PC-3 (cell line): ENCODE data around the gene IL34. TPM values are rescaled to one million over a fixed set of nuclear protein-coding genes. Genes with fewer than 3 reads are reported as not detected.

Experiments used
- ATAC-seq: fragments of 200-7000 bp; cut with Tn5 transposase; 2 replicates; pipeline ENCODE4 v1.9.1; 2020; ENCODE audit warnings: mild to moderate bottlenecking, moderate library complexity
- BruUV-seq: library from RNA; stranded (reverse); fragments of 400-500 nt; replicated peaks from 2 replicates; lab custom pipeline; 2021; lab: Mats Ljungman, UMichigan
- CTCF ChIA-PET: fragments of 300-600 bp; sonication (Branson Sonifier 250); formaldehyde crosslinking; loops from one replicate; lab custom pipeline; 2022; ENCODE audit warnings: antibody characterized with exemption; lab: Charles Lee
- POLR2A ChIA-PET: fragments of 300-600 bp; sonication (Branson Sonifier 250); formaldehyde crosslinking; loops from one replicate; lab custom pipeline; 2022; ENCODE audit warnings: antibody characterized with exemption; ENCODE audit not compliant: unreplicated experiment; lab: Charles Lee
- DNase-seq: peaks from one replicate; pipeline ENCODE4 v3.0.0-alpha.2; 2015
- H2AFZ ChIP-seq: fragments of 300-600 bp; sonication (generic); 2 replicates; pipeline ENCODE4 v1.6.0; 2016; ENCODE audit warnings: antibody characterized with exemption, low read length
- H3F3A ChIP-seq: fragments of 300-600 bp; sonication (generic); one replicate; pipeline ENCODE4 v1.6.0; 2017; ENCODE audit warnings: antibody characterized with exemption, low read length, control low read depth, mild to moderate bottlenecking; ENCODE audit not compliant: unreplicated experiment
- H3K27ac ChIP-seq: fragments of 300-600 bp; sonication (generic); 2 replicates; pipeline ENCODE4 v1.5.1; 2016; ENCODE audit warnings: mild to moderate bottlenecking, low read length
- H3K27me3 ChIP-seq: fragments of 300-600 bp; sonication (generic); 2 replicates; pipeline ENCODE4 v1.6.1; 2016; ENCODE audit warnings: low read length, mixed read lengths
- H3K36me3 ChIP-seq: fragments of 300-600 bp; sonication (generic); 2 replicates; pipeline ENCODE4 v1.6.1; 2016; ENCODE audit warnings: low read depth, mixed run types, low read length, mixed read lengths
- H3K4me1 ChIP-seq: fragments of 300-600 bp; sonication (generic); 2 replicates; pipeline ENCODE4 v1.5.1; 2016; ENCODE audit warnings: low read length; ENCODE audit not compliant: insufficient read depth
- H3K4me2 ChIP-seq: fragments of 300-600 bp; sonication (generic); 2 replicates; pipeline ENCODE4 v1.6.0; 2016; ENCODE audit warnings: low read length
- H3K4me3 ChIP-seq: fragments of 300-600 bp; sonication (generic); 2 replicates; pipeline ENCODE4 v1.5.1; 2016; ENCODE audit warnings: mild to moderate bottlenecking, low read length, mixed read lengths
- H3K79me2 ChIP-seq: fragments of 300-600 bp; sonication (generic); 2 replicates; pipeline ENCODE4 v1.6.1; 2017; ENCODE audit warnings: low read length, mixed read lengths
- H3K9ac ChIP-seq: fragments of 300-600 bp; sonication (generic); 2 replicates; pipeline ENCODE4 v1.6.0; 2016; ENCODE audit warnings: mild to moderate bottlenecking, low read length
- H3K9me2 ChIP-seq: fragments of 300-600 bp; sonication (generic); replicated peaks from 2 replicates; pipeline ENCODE4 v1.6.1; 2016; ENCODE audit warnings: mixed run types, low read length, mixed read lengths
- H3K9me3 ChIP-seq: fragments of 300-600 bp; sonication (generic); 2 replicates; pipeline ENCODE4 v1.6.1; 2016; ENCODE audit warnings: low read length, mixed read lengths
- H4K20me1 ChIP-seq: fragments of 300-600 bp; sonication (generic); 2 replicates; pipeline ENCODE4 v1.6.1; 2016; ENCODE audit warnings: low read length, mixed read lengths
- EZH2 ChIP-seq: fragments of 300-600 bp; sonication (generic); IDR thresholded peaks from one replicate; pipeline ENCODE4 v1.6.1; 2017; ENCODE audit warnings: antibody characterized with exemption, mild to moderate bottlenecking, low read length; ENCODE audit not compliant: unreplicated experiment
- EZH2phosphoT487 ChIP-seq: fragments of 300-600 bp; sonication (generic); IDR thresholded peaks from 2 replicates; pipeline ENCODE4 v1.6.1; 2018; ENCODE audit warnings: mild to moderate bottlenecking, antibody characterized with exemption, low read length, borderline replicate concordance
- intact Hi-C: fragments of 100-400 bp; cut with micrococcal nuclease; formaldehyde crosslinking; loops from 2 replicates; pipeline ENCODE4 v1.9.0; 2023
- total RNA-seq: library from RNA; depleted of rRNA; stranded (reverse); fragments of >200 nt; gene quantifications from 2 replicates; pipeline ENCODE4 v1.2.3, GENCODE V29; 2014
- TF ChIP-seq, protein P1 (sequence below): fragments of 300-600 bp; sonication (generic); conservative IDR thresholded peaks from 2 replicates; pipeline ENCODE4 v1.5.1; 2017; ENCODE audit warnings: antibody characterized with exemption, low read depth, mild to moderate bottlenecking, low read length

Gene IL34
- total RNA-seq, 1 experiment from 2014 or later, result not detected

GRCh38 chr16:70701998-70702397, 55.6 kb downstream of the IL34 start:
- no TSS peak for BruUV-seq
- Histone ChIP-seq H3K4me3 (no peak overlapping the region), H3K9ac (no peak overlapping the region), H3K9me3 (no peaks in the 10 kb centered on the region), H3K27me3 (no peaks in the 10 kb centered on the region), H3K4me1 (peaks cover 18% of the 10 kb centered on the region), H3K9me2 (no peaks in the 10 kb centered on the region), H3K4me2 (no peak overlapping the region), H3K27ac (no peak overlapping the region), H3F3A (no peaks in the 10 kb centered on the region), H3K36me3 (no peaks in the 10 kb centered on the region), H2AFZ (no peak overlapping the region), H3K79me2 (no peaks in the 10 kb centered on the region), H4K20me1 (no peaks in the 10 kb centered on the region)
- POLR2A ChIA-PET, result no interaction called here
- ATAC-seq (no peak), DNase-seq (no peak)
- TF ChIP-seq EZH2 (no peak), EZH2phosphoT487 (no peak)
- TF ChIP-seq, protein P1, sequence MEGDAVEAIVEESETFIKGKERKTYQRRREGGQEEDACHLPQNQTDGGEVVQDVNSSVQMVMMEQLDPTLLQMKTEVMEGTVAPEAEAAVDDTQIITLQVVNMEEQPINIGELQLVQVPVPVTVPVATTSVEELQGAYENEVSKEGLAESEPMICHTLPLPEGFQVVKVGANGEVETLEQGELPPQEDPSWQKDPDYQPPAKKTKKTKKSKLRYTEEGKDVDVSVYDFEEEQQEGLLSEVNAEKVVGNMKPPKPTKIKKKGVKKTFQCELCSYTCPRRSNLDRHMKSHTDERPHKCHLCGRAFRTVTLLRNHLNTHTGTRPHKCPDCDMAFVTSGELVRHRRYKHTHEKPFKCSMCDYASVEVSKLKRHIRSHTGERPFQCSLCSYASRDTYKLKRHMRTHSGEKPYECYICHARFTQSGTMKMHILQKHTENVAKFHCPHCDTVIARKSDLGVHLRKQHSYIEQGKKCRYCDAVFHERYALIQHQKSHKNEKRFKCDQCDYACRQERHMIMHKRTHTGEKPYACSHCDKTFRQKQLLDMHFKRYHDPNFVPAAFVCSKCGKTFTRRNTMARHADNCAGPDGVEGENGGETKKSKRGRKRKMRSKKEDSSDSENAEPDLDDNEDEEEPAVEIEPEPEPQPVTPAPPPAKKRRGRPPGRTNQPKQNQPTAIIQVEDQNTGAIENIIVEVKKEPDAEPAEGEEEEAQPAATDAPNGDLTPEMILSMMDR, result no peak
- intact Hi-C loops, result no loop called here
- CTCF ChIA-PET, result no interaction called here

GRCh38 chr16:70702624-70703023, 56.3 kb downstream of the IL34 start:
- intact Hi-C loops, result no loop called here
- Histone ChIP-seq H3K9me2 (no peaks in the 10 kb centered on the region), H3K36me3 (no peaks in the 10 kb centered on the region), H3K27me3 (no peaks in the 10 kb centered on the region), H4K20me1 (no peaks in the 10 kb centered on the region), H3K4me1 (peaks cover 17% of the 10 kb centered on the region), H2AFZ (no peak overlapping the region), H3K27ac (no peak overlapping the region), H3K9me3 (no peaks in the 10 kb centered on the region), H3K9ac (no peak overlapping the region), H3F3A (no peaks in the 10 kb centered on the region), H3K4me3 (no peak overlapping the region), H3K4me2 (no peak overlapping the region), H3K79me2 (no peaks in the 10 kb centered on the region)
- POLR2A ChIA-PET, result no interaction called here
- DNase-seq (no peak), ATAC-seq (no peak)
- CTCF ChIA-PET, result no interaction called here
- BruUV-seq, result no TSS peak
- TF ChIP-seq EZH2phosphoT487, result no peak
- TF ChIP-seq EZH2, result no peak
- TF ChIP-seq, protein P1, result no peak

GRCh38 chr16:70703041-70703834, 56.9 kb downstream of the IL34 start:
- TF ChIP-seq EZH2phosphoT487 (no peak), EZH2 (no peak)
- TF ChIP-seq, protein P1, result no peak
- ChIA-PET CTCF (no interaction called here), POLR2A (no interaction called here)
- Histone ChIP-seq H3K79me2 (no peaks in the 10 kb centered on the region), H3K9ac (no peak overlapping the region), H3K27ac (no peak overlapping the region), H3K27me3 (no peaks in the 10 kb centered on the region), H3K9me3 (no peaks in the 10 kb centered on the region), H3K36me3 (no peaks in the 10 kb centered on the region), H3K4me3 (no peak overlapping the region), H3K4me2 (no peak overlapping the region), H3F3A (no peaks in the 10 kb centered on the region), H2AFZ (no peak overlapping the region), H3K4me1 (peaks cover 20% of the 10 kb centered on the region), H3K9me2 (no peaks in the 10 kb centered on the region), H4K20me1 (no peaks in the 10 kb centered on the region)
- intact Hi-C loops, result no loop called here
- ATAC-seq, result no peak
- DNase-seq, result no peak
- BruUV-seq, result no TSS peak
